Urothelium cell line (cell line): ENCODE measurements around the gene PAPLN.

ENCODE experiments used
- DNase-seq: peaks from one replicate; pipeline ENCODE4 v3.0.0; 2011; ENCODE audit warnings: low spot score, mixed read lengths
- FAIRE-seq: peaks from 2 replicates; lab custom pipeline; 2011; peaks lifted over from hg19 to GRCh38; lab: Jason Lieb, UNC

The PAPLN gene

DNA sequence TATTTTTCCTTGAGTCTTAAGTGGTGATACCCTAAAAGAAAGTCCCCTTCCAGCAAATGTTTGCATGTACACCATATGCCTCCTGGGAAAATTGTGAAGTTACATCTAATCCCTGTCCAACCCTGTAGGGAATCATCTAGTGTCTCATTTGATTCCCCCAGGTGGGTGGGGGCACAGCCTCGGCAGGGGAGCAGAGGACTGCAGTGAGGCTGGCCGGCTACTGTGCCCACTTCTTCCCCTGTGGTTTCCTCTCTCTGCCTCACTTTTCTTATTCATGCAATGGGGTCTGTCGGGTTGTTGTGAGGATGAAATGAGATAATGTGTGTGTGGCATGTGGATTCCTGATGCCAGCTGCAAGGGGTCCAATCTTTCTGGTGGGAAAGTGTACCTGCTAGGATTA, 6.0 kb downstream of the PAPLN start:
- DNase-seq (no peak), FAIRE-seq (peak; percentile 56)

DNA sequence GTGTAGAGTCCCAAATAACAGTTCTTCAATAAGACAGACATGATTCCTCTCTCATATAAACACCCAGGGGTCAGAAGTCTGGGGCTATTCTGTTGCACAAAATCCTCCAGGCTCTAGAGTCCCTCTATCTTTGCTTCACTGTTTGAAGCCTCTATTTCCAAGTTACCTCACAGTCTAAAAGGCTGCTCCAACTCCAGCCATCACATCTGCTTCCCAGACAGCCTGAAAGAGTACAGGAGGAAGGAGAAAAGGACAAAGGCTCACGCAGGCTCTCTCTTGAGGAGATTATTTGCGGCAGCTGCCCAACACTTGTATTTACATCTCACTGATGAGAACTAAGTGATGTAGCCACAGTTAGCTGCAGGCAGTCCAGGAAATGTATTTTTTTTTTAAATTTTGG, 6.4 kb downstream of the PAPLN start:
- no peak for FAIRE-seq

GRCh38 chr14:73244541-73245290, 7.4 kb downstream of the PAPLN start:
- peak; percentile 80 for FAIRE-seq
- DNase-seq = no peak

More for the DNA sequence above, 6.4 kb downstream of the PAPLN start:
- DNase-seq = no peak

- DNase-seq (peak; percentile 93), FAIRE-seq (peak; percentile 76)
Measured at GRCh38 chr14:73245480-73246325, 8.4 kb downstream of the PAPLN start.

DNA sequence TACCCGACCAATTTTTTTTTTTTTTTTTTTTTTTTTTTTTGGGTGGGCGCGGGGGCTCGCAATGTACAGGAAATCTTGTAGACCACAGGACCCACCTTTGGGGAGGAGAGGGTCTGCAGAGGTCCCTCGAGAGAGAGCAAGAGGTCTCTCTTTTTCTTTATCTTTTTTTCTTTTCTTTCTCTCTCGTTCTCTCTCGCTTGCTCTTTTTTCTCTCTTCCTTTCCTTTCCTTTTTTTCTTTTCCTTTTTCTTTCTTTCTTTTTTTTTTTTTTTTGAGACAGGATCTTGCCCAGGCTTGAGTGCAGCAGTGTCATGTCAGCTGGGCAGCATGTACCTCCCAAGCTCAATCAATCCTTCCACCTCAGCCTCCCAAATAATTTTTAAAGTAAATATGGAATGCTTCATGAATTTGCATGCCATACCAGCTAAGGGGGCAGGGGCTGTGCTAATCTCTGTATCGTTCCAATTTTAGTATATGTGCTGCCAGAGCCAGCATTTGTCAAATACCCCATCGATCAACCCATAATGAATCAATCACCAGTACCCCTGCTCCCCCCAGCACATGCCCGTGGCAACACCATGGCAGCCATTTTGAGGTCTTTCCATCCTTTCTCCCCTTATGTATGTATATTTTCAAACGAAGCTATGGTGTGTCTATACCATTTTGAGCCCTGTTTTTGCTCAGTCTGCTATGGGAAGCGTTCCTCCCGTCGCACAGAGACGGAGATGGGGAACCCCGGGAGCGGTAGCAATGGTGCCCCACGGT, 9.3 kb downstream of the PAPLN start:
- FAIRE-seq (no peak), DNase-seq (no peak)

GRCh38 chr14:73248108-73248868, 11.0 kb downstream of the PAPLN start:
- DNase-seq (no peak), FAIRE-seq (peak; percentile 76)

DNA sequence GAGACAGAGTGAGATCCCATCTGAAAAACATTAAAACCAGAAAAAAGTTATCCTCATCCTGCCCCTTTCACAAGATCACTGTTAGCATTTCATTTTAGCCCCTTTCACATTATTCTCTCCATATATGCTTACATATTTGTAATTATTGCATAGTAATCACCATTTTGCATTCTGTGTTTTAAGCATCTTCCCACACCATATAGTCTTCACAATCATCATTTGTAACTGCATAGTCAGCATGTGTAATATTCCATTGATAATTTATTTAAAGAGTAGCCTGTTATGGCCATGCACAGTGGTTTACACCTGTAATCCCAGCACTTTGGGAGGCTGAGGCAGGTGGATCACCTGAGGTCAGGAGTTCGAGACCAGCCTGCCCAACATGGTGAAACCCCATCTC, 11.8 kb downstream of the PAPLN start:
- FAIRE-seq (peak; percentile 77), DNase-seq (no peak)

DNA sequence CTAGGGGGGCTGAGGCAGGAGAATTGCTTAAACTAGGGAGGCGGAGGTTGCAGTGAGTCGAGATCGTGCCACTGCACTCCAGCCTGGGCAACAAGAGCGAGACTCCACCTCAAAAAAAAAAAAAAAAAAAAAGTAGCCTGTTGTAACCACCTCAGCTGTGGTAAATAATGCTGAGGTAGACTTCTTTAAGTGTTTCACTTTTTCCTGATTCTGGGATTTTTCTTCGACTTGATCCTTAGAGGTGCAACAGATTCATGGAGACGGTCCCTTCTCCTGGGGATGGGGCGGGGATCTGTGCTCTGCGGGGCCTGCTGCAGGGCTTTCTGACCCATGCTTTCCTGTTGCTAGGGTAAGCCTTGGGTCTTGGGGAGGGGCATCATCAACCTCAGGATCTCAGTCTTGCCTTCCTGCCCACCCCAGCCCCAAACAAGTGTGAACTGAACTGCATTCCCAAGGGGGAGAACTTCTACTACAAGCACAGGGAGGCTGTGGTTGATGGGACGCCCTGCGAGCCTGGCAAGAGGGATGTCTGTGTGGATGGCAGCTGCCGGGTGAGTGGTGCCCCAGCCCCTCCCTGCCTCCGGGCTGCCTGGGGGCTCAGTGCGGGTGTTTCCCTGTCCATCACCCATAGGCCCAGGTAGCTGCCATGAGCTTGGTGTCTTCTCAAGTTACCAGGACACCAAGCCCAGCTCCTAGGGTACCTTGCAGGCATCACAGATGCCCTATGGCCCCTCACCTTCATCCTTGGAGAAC, 12.4 kb downstream of the PAPLN start:
- no peak for DNase-seq
- FAIRE-seq = peak; percentile 72

DNA sequence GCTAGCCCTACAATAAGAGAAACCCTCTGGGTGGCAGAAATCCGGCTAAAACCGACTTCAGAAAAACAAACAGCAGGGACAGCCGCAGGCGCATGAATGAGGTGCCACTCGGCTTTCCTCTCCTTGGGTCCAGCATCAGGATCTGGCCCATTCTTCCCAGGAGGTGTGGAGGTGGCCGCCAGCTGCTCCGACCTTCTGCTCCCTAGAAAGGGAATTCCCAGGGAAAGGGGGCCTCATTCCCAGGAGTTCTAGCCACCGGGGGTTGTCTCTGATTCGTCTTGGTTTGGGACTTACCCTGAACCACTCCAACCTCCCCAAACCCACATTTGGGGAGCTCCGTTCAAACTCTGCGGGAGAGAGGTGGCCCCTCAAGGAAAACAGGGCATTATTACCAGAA, 13.0 kb downstream of the PAPLN start:
- FAIRE-seq (no peak), DNase-seq (no peak)

DNA sequence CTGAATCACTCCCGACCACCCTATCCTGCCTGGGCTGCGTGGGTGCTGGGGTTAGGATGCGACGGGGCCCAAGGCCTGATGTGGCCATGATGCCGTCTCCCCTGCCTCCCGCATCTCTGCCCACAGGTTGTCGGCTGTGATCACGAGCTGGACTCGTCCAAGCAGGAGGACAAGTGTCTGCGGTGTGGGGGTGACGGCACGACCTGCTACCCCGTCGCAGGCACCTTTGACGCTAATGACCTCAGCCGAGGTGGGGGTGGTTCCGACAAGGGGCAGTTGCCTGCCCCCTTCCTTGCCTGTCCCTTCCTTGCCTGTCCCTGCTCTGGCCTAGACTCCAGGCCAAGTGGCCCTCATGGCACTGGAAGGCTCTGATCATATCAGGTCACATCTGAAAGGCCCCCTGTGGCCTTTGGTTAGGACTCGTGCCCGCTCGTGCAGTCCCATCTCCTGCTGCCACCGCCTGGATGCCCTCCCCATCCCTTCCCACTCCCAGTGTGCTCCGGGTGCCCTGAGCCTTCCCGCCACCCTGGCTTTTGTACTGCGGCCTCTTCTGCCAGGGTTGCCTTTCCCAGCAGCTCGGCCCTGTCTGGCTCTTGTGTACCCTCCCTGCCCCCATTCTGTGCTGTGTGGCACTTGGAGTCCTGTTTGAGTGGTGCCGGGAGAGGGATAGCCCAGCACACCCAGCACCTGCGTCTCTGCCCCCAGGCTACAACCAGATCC, 13.6 kb downstream of the PAPLN start:
- DNase-seq = no peak
- FAIRE-seq = peak; percentile 56

- DNase-seq = no peak
- FAIRE-seq = peak; percentile 77
Measured at GRCh38 chr14:73251516-73252215, 14.4 kb downstream of the PAPLN start.

GRCh38 chr14:73252491-73253322, 15.4 kb downstream of the PAPLN start:
- DNase-seq = no peak
- peak; percentile 86 for FAIRE-seq

DNA sequence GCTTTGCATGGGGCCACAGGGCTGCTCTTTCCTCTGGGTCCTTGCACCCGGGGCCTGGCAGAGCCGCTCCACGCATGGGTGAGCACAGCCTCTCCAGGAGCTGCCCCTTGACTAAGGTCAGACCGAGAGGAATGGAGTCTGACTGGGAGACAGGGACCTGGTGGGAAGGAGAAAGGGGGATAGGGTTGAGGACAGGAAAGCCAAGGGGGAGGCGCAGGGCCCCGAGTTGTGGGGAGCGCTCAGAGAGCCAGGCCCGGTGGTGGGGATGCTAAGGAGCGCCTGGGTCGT, 16.0 kb downstream of the PAPLN start:
- FAIRE-seq = peak; percentile 37

DNA sequence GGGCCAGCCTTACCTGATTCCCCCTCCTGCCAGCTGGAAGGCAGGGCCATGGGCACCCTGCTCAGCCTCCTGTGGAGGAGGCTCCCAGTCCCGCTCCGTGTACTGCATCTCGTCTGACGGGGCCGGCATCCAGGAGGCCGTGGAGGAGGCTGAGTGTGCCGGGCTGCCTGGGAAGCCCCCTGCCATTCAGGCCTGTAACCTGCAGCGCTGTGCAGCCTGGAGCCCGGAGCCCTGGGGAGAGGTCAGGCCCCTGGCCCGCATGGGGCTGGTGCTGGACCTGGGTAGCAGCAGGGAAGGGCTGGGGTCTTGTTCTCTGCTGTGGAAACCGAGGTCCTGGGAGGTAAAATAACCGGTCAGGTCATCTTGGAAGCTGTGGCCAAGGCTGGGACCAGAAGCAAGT, 16.4 kb downstream of the PAPLN start:
- DNase-seq = no peak
- FAIRE-seq = no peak

More for the DNA sequence above, 16.0 kb downstream of the PAPLN start:
- DNase-seq = no peak

DNA sequence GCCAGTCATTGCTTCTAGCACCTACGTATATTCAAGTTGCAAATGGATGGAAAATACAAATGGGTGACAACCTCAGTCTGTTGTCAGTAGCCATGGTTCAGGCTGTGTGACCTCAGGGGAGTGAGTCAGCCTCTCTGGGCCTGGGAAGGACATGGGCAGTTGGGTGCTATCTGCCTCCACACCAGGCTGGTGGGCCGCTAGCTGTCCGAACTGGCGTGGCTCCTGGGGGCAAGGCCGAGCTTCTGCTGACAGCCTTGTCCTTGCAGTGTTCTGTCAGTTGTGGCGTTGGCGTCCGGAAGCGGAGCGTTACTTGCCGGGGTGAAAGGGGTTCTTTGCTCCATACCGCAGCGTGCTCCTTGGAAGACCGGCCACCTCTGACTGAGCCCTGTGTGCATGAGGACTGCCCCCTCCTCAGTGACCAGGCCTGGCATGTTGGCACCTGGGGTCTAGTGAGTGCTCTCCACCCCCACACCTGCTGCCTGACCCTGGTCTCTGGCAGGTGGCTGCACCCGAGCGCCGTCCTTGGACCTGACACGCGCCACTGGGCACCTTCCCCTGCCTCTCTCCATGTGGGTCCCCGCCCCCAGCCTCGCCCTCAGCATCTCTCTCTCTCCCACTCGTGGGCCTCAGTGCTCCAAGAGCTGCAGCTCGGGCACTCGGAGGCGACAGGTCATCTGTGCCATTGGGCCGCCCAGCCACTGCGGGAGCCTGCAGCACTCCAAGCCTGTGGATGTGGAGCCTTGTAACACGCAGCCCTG, 17.1 kb downstream of the PAPLN start:
- FAIRE-seq (peak; percentile 87), DNase-seq (no peak)

- DNase-seq (no peak), FAIRE-seq (no peak)
Measured at GRCh38 chr14:73255005-73255400, 17.7 kb downstream of the PAPLN start.

GRCh38 chr14:73255693-73256225, 18.5 kb downstream of the PAPLN start:
- FAIRE-seq (peak; percentile 23), DNase-seq (no peak)
